ENCODE data around the gene ADAMTS17. TPM values are rescaled to one million over a fixed set of nuclear protein-coding genes. Genes with fewer than 3 reads are reported as not detected.

The ADAMTS17 gene
- total and polyA plus RNA-seq, 9 of the 15 experiments (the other 6 are each of a cell fraction or from before 2014, with no cell fraction given), result 0.01 to 0.14 (median 0.07) TPM; not detected in 6

GRCh38 chr15:99981839-99982658 is 359.7 kb downstream of the ADAMTS17 start (continued):
- TF ChIP-seq ZNF655 (CRISPR knock-in tag; IDR thresholded peaks at IDR 0.05) (no peak), CAMTA2 (CRISPR knock-in tag; conservative IDR thresholded peaks at IDR 0.05) (no peak)

GRCh38 chr15:99981191-99981647 is 360.6 kb downstream of the ADAMTS17 start:
- H3K9me3 ChIP-seq (replicated peaks; ENCODE audit: control insufficient read depth, insufficient read depth, low read depth, low read length), result no peaks in the 10 kb centered on the region

More at GRCh38 chr15:99981191-99981647, 360.6 kb downstream of the ADAMTS17 start:
- ChIA-PET CTCF (ENCODE audit: low intra/inter-chr PET ratio) (no interaction called here), POLR2A (interaction anchor here (1.3 kb wide), 1 partner anchor 15 kb away, joined by 5 read pairs; no protein-coding TSS in a partner anchor)
- DNase-seq (ENCODE audit: extremely low read depth in 1 of 4, low spot score in 3 of 4) (peak in 2 of 4 experiments; percentile 4 to 18), FAIRE-seq (no peak), ATAC-seq (peak; percentile 45; the same call in 2 of the 3 replicates)
- intact Hi-C loops (cut with micrococcal nuclease) (no loop called here), in situ Hi-C loops (cut with MboI) (no loop called here)
- WGBS (ENCODE audit: insufficient coverage, low coverage, missing lambda C conversion rate), result 0% methylated on average over 1 of the region's 1 CpG
- Histone ChIP-seq H2AFZ (ENCODE audit: low read depth, low read length) (no peak overlapping the region), H3K4me3 (no peak overlapping the region), H3K79me2 (ENCODE audit: control insufficient read depth, insufficient read depth, low read length) (no peaks in the 10 kb centered on the region), H3K36me3 (ENCODE audit: control insufficient read depth, insufficient read depth, low read length) (no peaks in the 10 kb centered on the region), H3K9ac (ENCODE audit: insufficient read depth in 1 of 2, low read depth in 2 of 2, low read length in 2 of 2) (no peak overlapping the region), H3K27ac (ENCODE audit: extremely low read depth, low read depth, low read length) (no peak overlapping the region), H3K4me1 (replicated peaks in 1 of 2; ENCODE audit: control insufficient read depth in 2 of 2, insufficient read depth in 2 of 2, low read length in 2 of 2) (no peaks in the 10 kb centered on the region; a peak in 2 of 5 replicates), H3K27me3 (ENCODE audit: control insufficient read depth in 2 of 2, insufficient read depth in 2 of 2, low read length in 2 of 2) (peaks cover 7 to 70% of the 10 kb centered on the region in 2 experiments; a peak in 4 of 5 replicates), H4K20me1 (replicated peaks; ENCODE audit: control insufficient read depth, insufficient read depth, low read length) (no peaks in the 10 kb centered on the region; the same call in 1 of the 2 replicates), H3K9me1 (ENCODE audit: control insufficient read depth, insufficient read depth, low read length) (no peaks in the 10 kb centered on the region), H3K4me2 (ENCODE audit: insufficient read depth, low read length) (no peak overlapping the region)
- BruUV-seq (replicated peaks), result no TSS peak
- TF ChIP-seq CTCF (IDR thresholded peaks at IDR 0.05 in 2 of 3, conservative IDR thresholded peaks at IDR 0.05 in 1 of 3; ENCODE audit: insufficient read depth in 2 of 3, low read depth in 1 of 3, low read length in 3 of 3) (peak in 2 of 3 experiments; percentile 31 to 39; a peak in 2 of 6 replicates), ZBTB34 (CRISPR knock-in tag; IDR thresholded peaks at IDR 0.05) (no peak), DEAF1 (CRISPR knock-in tag; IDR thresholded peaks at IDR 0.05) (no peak), ARID3A (IDR thresholded peaks at IDR 0.05; ENCODE audit: borderline replicate concordance, low read depth, low read length) (no peak)
